HepG2 (cell line): ENCODE measurements around the gene ELOVL7. TPM values are rescaled to one million over a fixed set of nuclear protein-coding genes. Genes with fewer than 3 reads are reported as not detected.

Experiments
- ATAC-seq: fragments of 200-7000 bp; cut with Tn5 transposase; 3 replicates; pipeline ENCODE4 v1.9.1; 2020; ENCODE audit warnings: mild to moderate bottlenecking, moderate library complexity
- BruUV-seq: library from RNA; stranded (reverse); fragments of 400-500 nt; replicated peaks from 2 replicates; lab custom pipeline; 2021; lab: Mats Ljungman, UMichigan
- CTCF ChIA-PET: fragments of 300-600 bp; formaldehyde crosslinking; extraction: SDS; loops from one replicate; lab custom pipeline; 2021; ENCODE audit warnings: low total read pairs, inconsistent platforms, low intra/inter-chr PET ratio; lab: Yijun Ruan, JAX
- POLR2A ChIA-PET: fragments of 350-600 bp; sonication (Branson Sonifier 250); formaldehyde crosslinking; loops from one replicate; lab custom pipeline; 2020; ENCODE audit warnings: antibody characterized with exemption, inconsistent platforms; lab: Yijun Ruan, JAX
- DNase-seq: peaks from one replicate; pipeline ENCODE4 v3.0.0-alpha.2; 2015; ENCODE audit warnings: low spot score
- FAIRE-seq: peaks from 3 replicates; lab custom pipeline; 2011; peaks lifted over from hg19 to GRCh38; lab: Jason Lieb, UNC
- H2AFZ ChIP-seq: one replicate; pipeline ENCODE4 v1.6.1; 2011; ENCODE audit warnings: low read length, inconsistent platforms
- H3K27ac ChIP-seq: fragments of 300-600 bp; 3 replicates; pipeline ENCODE4 v1.8.0; 2011; ENCODE audit warnings: mixed run types, mild to moderate bottlenecking, mixed read lengths, low read length, inconsistent platforms; ENCODE audit not compliant: insufficient read depth; ENCODE audit errors: extremely low read length
- H3K27me3 ChIP-seq, 2 experiments: fragments of 200-600 bp in 1 of 2; 2 replicates in 1 of 2; 3 replicates in 1 of 2; pipeline versions ENCODE4 v1.6.0 to v1.8.0; 2011; ENCODE audit warnings: low read length in 2 of 2, mild to moderate bottlenecking in 2 of 2, moderate library complexity in 2 of 2, inconsistent platforms in 1 of 2; ENCODE audit not compliant: insufficient read depth in 2 of 2, control insufficient read depth in 1 of 2
- H3K36me3 ChIP-seq, 2 experiments: fragments of 200-600 bp in 1 of 2; replicated peaks in 1 of 2; 2 replicates in 1 of 2; 3 replicates in 1 of 2; pipeline versions ENCODE4 v1.5.1 to v1.8.0; 2011; ENCODE audit warnings: low read length in 2 of 2, inconsistent platforms in 1 of 2; ENCODE audit not compliant: insufficient read depth in 2 of 2, control insufficient read depth in 1 of 2
- H3K4me1 ChIP-seq: 2 replicates; pipeline ENCODE4 v1.5.1; 2012; ENCODE audit warnings: low read length, inconsistent platforms; ENCODE audit not compliant: insufficient read depth
- H3K4me2 ChIP-seq: 2 replicates; pipeline ENCODE4 v1.6.0; 2011; ENCODE audit warnings: low read depth, low read length, inconsistent platforms
- H3K4me3 ChIP-seq, 3 experiments: fragments of 200-600 bp in 1 of 3; sonication (generic), shearing (Covaris generic) in 1 of 3; replicated peaks in 1 of 3; 2 replicates each; pipeline ENCODE4 v1.5.1; 2011 to 2016; ENCODE audit warnings: low read length in 3 of 3, inconsistent platforms in 2 of 3, low read depth in 2 of 3, mild to moderate bottlenecking in 2 of 3, control low read depth in 1 of 3, mixed read lengths in 1 of 3; ENCODE audit not compliant: insufficient read depth in 1 of 3
- H3K79me2 ChIP-seq: one replicate; pipeline ENCODE4 v1.6.1; 2011; ENCODE audit warnings: low read length, inconsistent platforms; ENCODE audit not compliant: insufficient read depth
- H3K9ac ChIP-seq: 2 replicates; pipeline ENCODE4 v1.6.0; 2011; ENCODE audit warnings: mild to moderate bottlenecking, low read depth, low read length, inconsistent platforms; ENCODE audit not compliant: insufficient read depth
- H3K9me3 ChIP-seq: 2 replicates; pipeline ENCODE4 v1.5.1; 2012; ENCODE audit warnings: mild to moderate bottlenecking, low read length
- H4K20me1 ChIP-seq: 2 replicates; pipeline ENCODE4 v1.6.0; 2011; ENCODE audit warnings: inconsistent platforms, mild to moderate bottlenecking, low read length, moderate library complexity; ENCODE audit not compliant: insufficient read depth
- ATF2 ChIP-seq: sonication (generic); formaldehyde crosslinking; IDR thresholded peaks from 2 replicates; pipeline ENCODE4 v1.4.0; 2020; ENCODE audit warnings: missing genetic modification reagents
- ZNF576 ChIP-seq: sonication (generic); formaldehyde crosslinking; IDR thresholded peaks from 2 replicates; pipeline ENCODE4 v1.4.0; 2020; ENCODE audit warnings: mild to moderate bottlenecking, missing genetic modification reagents
- ZNF672 ChIP-seq: sonication (generic); formaldehyde crosslinking; IDR thresholded peaks from 2 replicates; pipeline ENCODE4 v1.8.1; 2022; ENCODE audit warnings: missing genetic modification reagents
- WGBS: methylation state at CpG from one replicate; pipeline ENCODE4 v1.1.6; 2017; ENCODE audit warnings: low lambda C conversion rate; 5-methylcytosine and 5-hydroxymethylcytosine counted together
- in situ Hi-C: cut with HindIII; loops from 2 replicates; pipeline ENCODE4 v1.10.0; 2017; ENCODE audit warnings: low pct_unique_long_range_greater_than_20kb; ENCODE audit not compliant: extremely low pct_ligation_motif_present
- intact Hi-C: fragments of 100-400 bp; cut with micrococcal nuclease; formaldehyde crosslinking; loops from one replicate; pipeline ENCODE4 v1.10.0; 2022; ENCODE audit not compliant: unreplicated experiment
- polyA plus RNA-seq, 8 experiments: library from polyadenylated mRNA; depleted of rRNA in 3 of 8; stranded (reverse) in 7 of 8; unstranded in 1 of 8; fragments of >200 nt; fragmentation: Illumina TruSeq in 4 of 8; extraction: Trizol in 4 of 8; gene quantifications; 2 replicates each; pipeline versions ENCODE4 v1.2.1 to v1.2.3, GENCODE V29; 2011 to 2016; ENCODE audit warnings: low read depth in 4 of 8, missing spikeins in 1 of 8, mixed read lengths in 1 of 8; ENCODE audit not compliant: insufficient read depth in 1 of 8
- total RNA-seq, 5 experiments: library from RNA; depleted of rRNA; stranded (reverse); fragments of >200 nt; fragmentation: Illumina TruSeq; extraction: Trizol; gene quantifications; 2 replicates each; pipeline ENCODE4 v1.2.3, GENCODE V29; 2016; ENCODE audit warnings: low read depth in 1 of 5
- TF ChIP-seq, protein P1 (sequence below): sonication (generic); formaldehyde crosslinking; IDR thresholded peaks from 2 replicates; pipeline ENCODE4 v1.4.0; 2020; ENCODE audit warnings: missing genetic modification reagents

The ELOVL7 gene
- total and polyA plus RNA-seq, 2 of the 13 experiments (the other 11 are each of a cell fraction or from before 2014, with no cell fraction given): 4.5 to 7.3 TPM

- Histone ChIP-seq H2AFZ (no peak overlapping the region), H3K9ac (no peak overlapping the region), H3K36me3 (no peaks in the 10 kb centered on the region), H3K4me3 (no peak overlapping the region), H3K9me3 (no peaks in the 10 kb centered on the region), H4K20me1 (no peaks in the 10 kb centered on the region), H3K4me1 (peaks cover 8% of the 10 kb centered on the region), H3K79me2 (no peaks in the 10 kb centered on the region), H3K27me3 (peaks cover 2 to 12% of the 10 kb centered on the region in 2 experiments; a peak in 4 of 5 replicates), H3K27ac (no peak overlapping the region), H3K4me2 (no peak overlapping the region)
- POLR2A ChIA-PET: no interaction called here
- intact Hi-C loops (loop anchor here (5.0 kb wide), 2 partner anchors 144 to 164 kb away; no protein-coding TSS in a partner anchor), in situ Hi-C loops (no loop called here)
- DNase-seq (no peak), FAIRE-seq (no peak), ATAC-seq (no peak)
- CTCF ChIA-PET: no interaction called here
- no TSS peak for BruUV-seq
- no peak for TF ChIP-seq ZNF672 (CRISPR knock-in tag)
- no peak for TF ChIP-seq ATF2 (CRISPR knock-in tag)
- WGBS: 87% methylated on average over 2 of the region's 2 CpGs
These were observed 2.7 kb downstream of the ELOVL7 start for GRCh38 chr5:60841361-60841760.

- in situ Hi-C loops: no loop called here
- BruUV-seq: no TSS peak
- 71% methylated on average over 3 of the region's 3 CpGs for WGBS
- no peaks in the 10 kb centered on the region for H3K9me3 ChIP-seq
- ATAC-seq: no peak
- no peak overlapping the region for H2AFZ ChIP-seq
- H3K9ac ChIP-seq: no peak overlapping the region
- no peaks in the 10 kb centered on the region for H3K27me3 ChIP-seq
- no peaks in the 10 kb centered on the region for H3K79me2 ChIP-seq
- DNase-seq: no peak
- FAIRE-seq: no peak
- CTCF ChIA-PET: no interaction called here
- intact Hi-C loops: loop anchor here (10.0 kb wide), 1 partner anchor 1259 kb away; no protein-coding TSS in a partner anchor
- no peak overlapping the region for H3K4me2 ChIP-seq
- H3K27ac ChIP-seq: no peak overlapping the region
- no peaks in the 10 kb centered on the region; the same call in 1 of the 2 replicates for H3K4me1 ChIP-seq
- no peaks in the 10 kb centered on the region for H4K20me1 ChIP-seq
- POLR2A ChIA-PET: no interaction called here
- H3K4me3 ChIP-seq: no peak overlapping the region
- no peaks in the 10 kb centered on the region for H3K36me3 ChIP-seq
- TF ChIP-seq ZNF576 (CRISPR knock-in tag): no peak
- TF ChIP-seq, protein P1, sequence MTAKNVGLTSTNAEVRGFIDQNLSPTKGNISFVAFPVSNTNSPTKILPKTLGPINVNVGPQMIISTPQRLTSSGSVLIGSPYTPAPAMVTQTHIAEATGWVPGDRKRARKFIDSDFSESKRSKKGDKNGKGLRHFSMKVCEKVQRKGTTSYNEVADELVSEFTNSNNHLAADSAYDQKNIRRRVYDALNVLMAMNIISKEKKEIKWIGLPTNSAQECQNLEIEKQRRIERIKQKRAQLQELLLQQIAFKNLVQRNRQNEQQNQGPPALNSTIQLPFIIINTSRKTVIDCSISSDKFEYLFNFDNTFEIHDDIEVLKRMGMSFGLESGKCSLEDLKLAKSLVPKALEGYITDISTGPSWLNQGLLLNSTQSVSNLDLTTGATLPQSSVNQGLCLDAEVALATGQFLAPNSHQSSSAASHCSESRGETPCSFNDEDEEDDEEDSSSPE: no peak
- TF ChIP-seq, all 625 proteins: peak for 0
These were observed 7.9 kb downstream of the ELOVL7 start for GRCh38 chr5:60836131-60836530.
